ENCODE data around the gene SPATA13. TPM values are rescaled to one million over a fixed set of nuclear protein-coding genes. Genes with fewer than 3 reads are reported as not detected.

SPATA13 gene
- total RNA-seq, 1 experiment from 2014 or later: 21.4 TPM

GRCh38 chr13:24253520-24254145 lies 93.1 kb downstream of the SPATA13 start (continued):
- TF ChIP-seq TCF7L2 (IDR thresholded peaks at IDR 0.05; ENCODE audit: borderline replicate concordance, extremely low read depth, insufficient read depth, insufficient read length) (no peak), MAX (IDR thresholded peaks at IDR 0.05) (no peak)

GRCh38 chr13:24254146-24254841 lies 93.8 kb downstream of the SPATA13 start:
- Histone ChIP-seq H3K27me3 (ENCODE audit: insufficient read depth, low read length) (no peaks in the 10 kb centered on the region), H2AFZ (ENCODE audit: low read depth, low read length, poor library complexity, severe bottlenecking) (no peak overlapping the region), H3K4me3 (replicated peaks in 1 of 2; ENCODE audit: low read depth in 1 of 2, low read length in 2 of 2) (no peak overlapping the region), H3K4me1 (ENCODE audit: control insufficient read depth in 1 of 2, insufficient read depth in 2 of 2, low read length in 2 of 2) (no peaks in the 10 kb centered on the region), H3K4me2 (ENCODE audit: low read length) (no peak overlapping the region), H3K9me3 (ENCODE audit: control insufficient read depth in 1 of 2, insufficient read depth in 1 of 2, low read depth in 1 of 2, low read length in 2 of 2) (no peaks in the 10 kb centered on the region), H3K9me2 (ENCODE audit: insufficient read depth) (no peaks in the 10 kb centered on the region), H4K20me1 (ENCODE audit: insufficient read depth) (no peaks in the 10 kb centered on the region), H3K27ac (ENCODE audit: low read depth, low read length) (no peak overlapping the region), H3K79me2 (ENCODE audit: insufficient read depth, low read length) (no peaks in the 10 kb centered on the region), H3K9ac (ENCODE audit: low read length) (no peak overlapping the region), H3K36me3 (ENCODE audit: control insufficient read depth in 1 of 2, insufficient read depth in 2 of 2, low read length in 2 of 2) (peaks cover 0 to 5% of the 10 kb centered on the region in 2 experiments; a peak in 3 of 4 replicates)
- no peak for ATAC-seq
- RAD21 ChIA-PET (ENCODE audit: low non-redundant PET in 1 of 2, low total read pairs in 2 of 2, uncharacterized antibody in 2 of 2, unreplicated experiment in 2 of 2): no interaction called here
- CTCF ChIA-PET: no interaction called here
- TF ChIP-seq ATF3 (IDR thresholded peaks at IDR 0.05): no peak
- no peak for TF ChIP-seq SP1 (IDR thresholded peaks at IDR 0.05; ENCODE audit: low read depth)
- no peak for TF ChIP-seq SRF (IDR thresholded peaks at IDR 0.05; ENCODE audit: low read depth)
- no peak for TF ChIP-seq RAD21 (IDR thresholded peaks at IDR 0.05; ENCODE audit: low read depth)
- TF ChIP-seq ZNF274 (IDR thresholded peaks at IDR 0.05; ENCODE audit: low read depth, low read length): no peak
- no peak for TF ChIP-seq EZH2 (IDR thresholded peaks at IDR 0.05)
- no peak for TF ChIP-seq ELF1 (IDR thresholded peaks at IDR 0.05; ENCODE audit: borderline replicate concordance, low read depth)
- no peak for TF ChIP-seq CEBPB (IDR thresholded peaks at IDR 0.05; ENCODE audit: low read depth)
- TF ChIP-seq CBX3 (IDR thresholded peaks at IDR 0.05; ENCODE audit: low read depth): no peak
- POLR2A ChIA-PET: no interaction called here
- DNase-seq (ENCODE audit: low read depth, low spot score): no peak
- BruUV-seq (replicated peaks): no TSS peak
- intact Hi-C loops (cut with micrococcal nuclease): no loop called here

All from HCT116 (cell line).